HUDEP-2 (cell line): ENCODE results near the gene SLIT3.

Source experiments
- DNase-seq, 76 experiments: peaks; one replicate each; lab custom pipeline; 2025; ENCODE audit not compliant: unreplicated experiment in 76 of 76; lab: John Stamatoyannopoulos, UW

The SLIT3 gene

GRCh38 chr5:169299663-169300467, 1.1 kb downstream of the SLIT3 start:
- no peak for DNase-seq

GRCh38 chr5:169299191-169299662, 1.7 kb downstream of the SLIT3 start:
- DNase-seq, result no peak

GRCh38 chr5:169298193-169298592, 2.7 kb downstream of the SLIT3 start:
- no peak for DNase-seq

GRCh38 chr5:169296419-169297143, 4.4 kb downstream of the SLIT3 start:
- DNase-seq, result no peak

GRCh38 chr5:169295306-169295705, 5.6 kb downstream of the SLIT3 start:
- no peak for DNase-seq

- no peak for DNase-seq
Observed at GRCh38 chr5:169294621-169295020, 6.3 kb downstream of the SLIT3 start.

GRCh38 chr5:169291877-169292276, 9.1 kb downstream of the SLIT3 start:
- no peak for DNase-seq

- no peak for DNase-seq
Observed at GRCh38 chr5:169290895-169291294, 10.0 kb downstream of the SLIT3 start.

GRCh38 chr5:169289520-169289919, 11.4 kb downstream of the SLIT3 start:
- DNase-seq, result peak in 1 of 76 experiments; percentile 0

GRCh38 chr5:169288066-169288930, 12.6 kb downstream of the SLIT3 start:
- DNase-seq, result no peak

GRCh38 chr5:169287529-169287928, 13.4 kb downstream of the SLIT3 start:
- DNase-seq, result no peak

GRCh38 chr5:169286572-169287300, 14.2 kb downstream of the SLIT3 start:
- DNase-seq, result no peak

- no peak for DNase-seq
Observed at GRCh38 chr5:169283887-169284286, 17.1 kb downstream of the SLIT3 start.

- DNase-seq, result no peak
Observed at GRCh38 chr5:169281625-169282024, 19.3 kb downstream of the SLIT3 start.

- DNase-seq, result no peak
Observed at GRCh38 chr5:169280696-169281095, 20.2 kb downstream of the SLIT3 start.

- DNase-seq, result no peak
Observed at GRCh38 chr5:169280286-169280685, 20.7 kb downstream of the SLIT3 start.

- no peak for DNase-seq
Observed at GRCh38 chr5:169279125-169279524, 21.8 kb downstream of the SLIT3 start.

GRCh38 chr5:169273881-169274280, 27.1 kb downstream of the SLIT3 start:
- no peak for DNase-seq

- no peak for DNase-seq
Observed at GRCh38 chr5:169273451-169273850, 27.5 kb downstream of the SLIT3 start.

GRCh38 chr5:169272731-169273427, 28.1 kb downstream of the SLIT3 start:
- no peak for DNase-seq
